GM21737 (cell line): ENCODE measurements around the gene SLC52A3.
"Not testable (repeated sequence)": the region's sequence is repeated elsewhere in the genome, so short reads cannot be mapped to it uniquely, and the experiment has no call there.

Experiments
- ATAC-seq: cut with Tn5 transposase; IDR thresholded peaks from one replicate; pipeline ENCODE4 v1.9.1; 2021; ENCODE audit warnings: mild to moderate bottlenecking, moderate library complexity; ENCODE audit not compliant: unreplicated experiment

SLC52A3 gene

GRCh38 chr20:768426-768978, at the start of gene SLC52A3:
SLC52A3 (minus strand) TSS chr20:768500; CDS start chr20:765774, 2,726 bp downstream.
- ATAC-seq, result no peak

- no peak for ATAC-seq
Observed at GRCh38 chr20:815914-816606, 47.8 kb upstream of the SLC52A3 start.

- ATAC-seq, result no peak
Observed at GRCh38 chr20:815226-815625, 46.9 kb upstream of the SLC52A3 start.

GRCh38 chr20:813390-813789, 45.1 kb upstream of the SLC52A3 start:
- ATAC-seq, result no peak

- not testable (repeated sequence) for ATAC-seq
Observed at GRCh38 chr20:812435-812814, 44.1 kb upstream of the SLC52A3 start.

- ATAC-seq, result not testable (repeated sequence)
Observed at GRCh38 chr20:811776-812434, 43.6 kb upstream of the SLC52A3 start.

- ATAC-seq, result no peak
Observed at GRCh38 chr20:805713-806112, 37.4 kb upstream of the SLC52A3 start.

- no peak for ATAC-seq
Observed at GRCh38 chr20:801678-802077, 33.4 kb upstream of the SLC52A3 start.

GRCh38 chr20:800026-800425, 31.7 kb upstream of the SLC52A3 start:
- not testable (repeated sequence) for ATAC-seq

- ATAC-seq, result not testable (repeated sequence)
Observed at GRCh38 chr20:798746-799145, 30.4 kb upstream of the SLC52A3 start.

GRCh38 chr20:796921-797320, 28.6 kb upstream of the SLC52A3 start:
- no peak for ATAC-seq

GRCh38 chr20:792248-792647, 23.9 kb upstream of the SLC52A3 start:
- ATAC-seq, result no peak

GRCh38 chr20:791056-791455, 22.8 kb upstream of the SLC52A3 start:
- no peak for ATAC-seq

GRCh38 chr20:787825-788224, 19.5 kb upstream of the SLC52A3 start:
- ATAC-seq, result no peak

GRCh38 chr20:779771-780170, 11.5 kb upstream of the SLC52A3 start:
- ATAC-seq, result no peak

- ATAC-seq, result no peak
Observed at GRCh38 chr20:776165-776564, 7.9 kb upstream of the SLC52A3 start.

GRCh38 chr20:775679-776135, 7.4 kb upstream of the SLC52A3 start:
- no peak for ATAC-seq

GRCh38 chr20:774660-775057, 6.4 kb upstream of the SLC52A3 start:
- ATAC-seq, result no peak

- ATAC-seq, result no peak
Observed at GRCh38 chr20:774016-774659, 5.8 kb upstream of the SLC52A3 start.

- ATAC-seq, result no peak
Observed at GRCh38 chr20:772806-773205, 4.5 kb upstream of the SLC52A3 start.

- no peak for ATAC-seq
Observed at GRCh38 chr20:771741-772464, 3.6 kb upstream of the SLC52A3 start.
